NCI-H2081 treated with DMSO at 0.1 percent for 48 hours (cell line): ENCODE measurements around the gene TBX6.

ENCODE experiments used
- DNase-seq: peaks from one replicate; lab custom pipeline; 2025; lab: John Stamatoyannopoulos, UW

TBX6 gene

GRCh38 chr16:30113711-30114333 lies 22.1 kb upstream of the TBX6 start:
- DNase-seq, result no peak

DNA sequence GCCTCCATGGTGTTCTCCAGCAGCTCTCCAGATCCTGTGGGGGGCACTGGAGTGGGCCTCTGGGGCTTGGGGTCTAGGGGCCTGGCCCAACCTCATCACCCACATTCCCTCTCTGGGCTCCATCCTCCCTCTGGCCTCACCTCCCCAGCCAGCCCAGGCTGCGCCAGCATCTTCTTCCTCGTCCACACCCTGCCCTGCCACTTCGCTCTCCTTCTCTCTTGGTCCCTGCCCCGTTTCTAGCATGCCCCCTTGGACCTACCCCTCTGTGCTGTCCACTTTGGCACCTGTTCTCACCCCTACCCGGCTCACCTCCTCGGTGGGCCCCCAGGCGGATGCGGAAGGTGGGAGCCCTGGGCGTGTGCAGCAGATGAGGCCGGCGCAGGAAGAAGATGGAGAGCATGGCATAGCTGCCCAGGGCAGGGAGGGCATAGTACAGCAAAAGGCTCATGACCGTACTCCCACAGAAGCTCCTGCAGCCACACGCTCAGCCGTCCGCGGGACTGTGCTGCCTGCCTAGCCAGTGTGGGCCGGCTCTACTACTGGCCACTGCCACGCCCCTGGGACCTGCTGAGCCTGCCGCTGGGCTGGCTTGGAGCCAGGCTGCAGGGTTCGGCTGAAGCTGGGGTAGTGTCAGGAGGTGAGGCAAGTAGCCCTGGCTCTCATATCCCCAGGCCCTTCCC lies 21.4 kb upstream of the TBX6 start, which contains the start of gene GDPD3:
TSS of gene GDPD3 (minus strand) at position 507 of the 680 bp plus-strand sequence. CDS start at position 448, 59 bp downstream.
- no peak for DNase-seq

DNA sequence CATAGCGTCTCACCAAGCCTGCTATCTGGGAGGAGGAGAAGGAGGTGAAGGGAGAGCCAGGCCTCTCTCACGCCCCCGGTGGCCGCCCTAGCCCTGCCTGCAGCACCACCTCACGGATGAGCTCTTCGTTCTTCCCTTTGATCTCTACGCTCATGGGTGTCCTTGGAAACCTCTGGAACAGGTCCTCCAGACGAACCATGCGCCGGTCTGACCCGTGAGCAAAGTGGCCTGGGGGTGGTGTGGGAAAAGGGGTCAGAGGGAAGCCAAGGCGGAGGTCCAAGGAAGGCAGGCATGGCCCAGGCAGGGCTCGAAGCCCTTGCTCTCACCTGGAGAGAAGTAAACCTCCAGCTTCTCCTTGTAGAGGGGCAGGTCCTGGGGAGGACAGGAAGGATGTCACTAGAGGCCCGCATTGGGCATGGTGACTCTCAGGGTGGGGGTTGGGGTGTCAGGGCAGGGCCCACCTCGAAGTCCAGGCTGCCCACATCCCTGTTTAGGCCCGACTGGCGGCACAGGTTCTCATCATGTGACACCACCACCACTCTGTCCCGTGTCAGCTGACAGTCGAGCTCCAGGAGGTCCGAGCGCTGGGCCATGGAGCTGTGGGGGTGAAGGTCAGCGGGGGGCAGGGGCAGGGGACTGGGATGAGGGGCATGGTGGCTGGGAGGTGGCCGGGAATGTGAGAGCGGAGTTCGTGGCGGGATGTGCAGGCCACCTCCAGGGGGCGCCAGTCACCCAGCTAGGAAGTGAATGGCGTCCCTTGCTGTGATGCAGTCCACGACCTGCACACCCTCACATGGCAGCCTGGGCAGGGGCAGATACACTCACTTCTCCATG lies 20.7 kb upstream of the TBX6 start:
- no peak for DNase-seq

DNA sequence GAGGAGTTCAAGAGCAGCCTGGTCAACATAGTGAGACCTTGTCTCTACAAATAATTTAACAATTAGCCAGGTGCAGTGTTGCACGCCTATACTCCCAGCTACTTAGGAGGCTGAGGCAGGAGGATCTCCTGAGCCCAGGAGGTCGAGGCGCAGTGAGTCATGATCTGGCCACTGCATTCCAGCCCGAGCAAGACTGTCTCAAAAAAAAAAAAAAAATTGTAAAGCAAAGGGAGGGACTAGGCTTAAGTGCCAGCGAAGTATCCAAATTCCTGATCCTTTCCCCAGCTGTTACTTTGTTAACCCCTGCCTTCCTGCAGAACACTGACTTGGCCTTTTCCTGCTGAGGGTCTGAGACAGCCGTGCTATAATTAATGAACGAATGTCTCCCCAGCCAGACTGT lies 18.9 kb upstream of the TBX6 start:
- DNase-seq, result no peak

- no peak for DNase-seq
Measured at GRCh38 chr16:30108059-30108850, 16.5 kb upstream of the TBX6 start.

GRCh38 chr16:30104492-30104891 lies 12.8 kb upstream of the TBX6 start:
- DNase-seq, result no peak

- no peak for DNase-seq
Measured at GRCh38 chr16:30104090-30104489, 12.4 kb upstream of the TBX6 start.

- no peak for DNase-seq
Measured at GRCh38 chr16:30096862-30097563, 5.3 kb upstream of the TBX6 start.

DNA sequence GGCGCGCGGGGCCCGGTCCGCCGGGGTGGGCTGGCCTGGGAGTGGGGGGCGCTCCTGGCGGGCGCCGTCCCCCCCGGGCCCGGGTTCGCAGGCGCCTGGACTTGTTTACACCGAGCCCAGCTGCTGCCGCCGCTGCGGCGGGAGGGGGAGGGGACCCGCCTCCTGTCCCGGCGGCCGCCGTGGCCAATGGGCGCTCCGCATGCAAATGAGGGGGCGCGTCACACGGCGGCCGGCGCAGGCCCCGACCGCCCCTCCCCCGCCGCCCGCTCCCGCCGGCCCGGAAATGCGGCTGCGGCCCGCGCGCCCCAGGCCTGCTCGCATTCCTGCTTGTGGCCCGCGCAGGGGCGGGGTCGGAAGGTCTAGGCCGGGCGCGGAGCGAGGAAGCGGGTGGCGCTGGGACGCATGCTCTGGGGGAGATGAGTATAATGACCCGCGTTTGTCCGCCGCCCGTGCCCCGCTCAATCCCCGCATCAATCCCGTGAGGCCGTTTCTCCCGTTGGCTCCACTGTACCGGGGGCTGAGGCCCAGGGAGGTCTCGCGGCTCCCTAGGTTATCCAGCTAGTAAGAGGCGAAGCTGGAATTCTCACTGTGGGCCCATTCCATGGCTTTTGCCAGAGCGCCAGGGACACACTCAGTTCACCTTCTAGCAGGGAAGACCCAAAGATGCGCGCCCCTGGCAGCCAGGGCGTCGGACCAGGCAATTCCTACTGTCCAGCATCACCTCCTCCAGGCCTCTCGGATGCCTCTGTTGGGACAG lies 4.6 kb upstream of the TBX6 start, which contains the start of gene YPEL3:
TSS of gene YPEL3 (minus strand) at position 109 of the 757 bp plus-strand sequence. CDS start 731 bp downstream, outside the sequence.
- peak; percentile 33 for DNase-seq

DNA sequence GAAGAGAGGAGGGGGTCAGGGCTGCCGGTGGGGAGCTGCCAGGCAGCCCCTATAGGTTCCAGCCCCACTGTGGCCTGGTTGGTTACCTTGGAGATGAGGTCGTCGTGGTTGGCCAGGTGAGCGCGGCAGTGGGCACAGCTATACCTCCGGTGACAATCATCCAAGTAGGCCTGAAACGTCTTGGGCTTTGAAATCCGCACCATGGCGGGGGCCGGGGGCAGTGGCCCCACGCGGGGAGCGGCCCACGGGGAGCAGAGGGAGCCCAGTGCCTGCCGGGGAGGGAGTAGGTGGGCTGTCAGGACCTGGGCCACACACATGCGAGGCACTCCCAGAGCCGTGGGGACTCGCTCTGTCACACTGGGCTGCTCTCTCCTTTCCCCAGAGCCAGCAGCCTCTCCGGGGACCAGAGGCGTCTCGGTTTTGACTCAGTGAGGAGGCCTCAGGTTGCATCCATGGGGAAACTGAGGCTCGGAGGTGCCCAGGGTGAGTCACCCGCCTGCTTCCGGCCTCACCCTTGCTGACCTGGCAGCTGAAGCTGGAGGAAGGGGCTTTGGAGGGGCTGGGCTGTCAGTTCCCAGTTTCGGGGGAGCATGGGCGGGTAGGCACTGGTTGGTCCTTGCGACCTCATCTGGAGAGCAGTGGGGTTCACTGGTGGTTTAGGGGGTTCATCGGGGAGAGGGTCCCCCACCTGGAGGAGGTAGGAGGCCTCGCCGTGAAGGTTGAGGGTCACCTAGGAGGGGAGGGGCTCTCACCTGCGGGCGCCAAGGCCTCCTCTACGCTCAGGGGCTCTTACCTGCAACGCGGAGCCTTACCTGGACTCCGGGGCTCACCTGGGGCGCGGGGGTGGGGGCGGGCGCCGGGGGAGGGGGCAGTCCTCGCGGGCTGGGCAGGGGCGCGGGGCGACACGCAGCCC lies 3.7 kb upstream of the TBX6 start:
- DNase-seq, result no peak

GRCh38 chr16:30094541-30095165 lies 2.9 kb upstream of the TBX6 start:
- no peak for DNase-seq

DNA sequence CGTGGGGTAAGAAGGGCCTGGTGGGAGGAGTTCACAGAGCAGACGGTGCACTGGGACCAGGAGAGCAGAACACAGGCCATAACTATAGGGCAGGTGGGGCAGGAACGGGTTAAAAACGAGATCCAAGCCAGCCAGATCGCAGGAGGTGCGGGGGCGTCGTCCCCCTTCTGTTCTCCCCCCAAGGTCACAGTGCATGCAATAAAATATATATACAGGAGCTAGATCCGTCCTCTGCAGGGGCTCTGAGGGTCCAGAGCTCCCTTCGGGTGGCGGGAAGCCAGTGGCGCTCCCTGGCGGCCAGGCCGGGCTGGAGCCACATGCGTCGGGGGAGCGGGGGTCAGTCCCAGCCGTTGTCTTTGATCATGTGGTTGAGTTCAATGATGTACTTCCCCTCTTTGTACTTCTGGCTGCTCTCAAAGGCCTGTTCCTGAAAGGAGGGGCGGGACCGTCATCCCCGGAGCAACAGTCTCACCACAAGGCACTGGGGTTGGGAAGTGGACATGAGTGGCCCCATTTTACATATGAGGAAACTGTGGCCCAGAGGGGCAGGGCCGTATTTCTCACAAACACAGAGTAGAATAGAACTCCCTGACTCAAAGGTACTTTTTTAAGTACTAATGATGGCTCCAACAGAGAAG lies 768 bp upstream of the TBX6 start:
- peak; percentile 3 for DNase-seq

DNA sequence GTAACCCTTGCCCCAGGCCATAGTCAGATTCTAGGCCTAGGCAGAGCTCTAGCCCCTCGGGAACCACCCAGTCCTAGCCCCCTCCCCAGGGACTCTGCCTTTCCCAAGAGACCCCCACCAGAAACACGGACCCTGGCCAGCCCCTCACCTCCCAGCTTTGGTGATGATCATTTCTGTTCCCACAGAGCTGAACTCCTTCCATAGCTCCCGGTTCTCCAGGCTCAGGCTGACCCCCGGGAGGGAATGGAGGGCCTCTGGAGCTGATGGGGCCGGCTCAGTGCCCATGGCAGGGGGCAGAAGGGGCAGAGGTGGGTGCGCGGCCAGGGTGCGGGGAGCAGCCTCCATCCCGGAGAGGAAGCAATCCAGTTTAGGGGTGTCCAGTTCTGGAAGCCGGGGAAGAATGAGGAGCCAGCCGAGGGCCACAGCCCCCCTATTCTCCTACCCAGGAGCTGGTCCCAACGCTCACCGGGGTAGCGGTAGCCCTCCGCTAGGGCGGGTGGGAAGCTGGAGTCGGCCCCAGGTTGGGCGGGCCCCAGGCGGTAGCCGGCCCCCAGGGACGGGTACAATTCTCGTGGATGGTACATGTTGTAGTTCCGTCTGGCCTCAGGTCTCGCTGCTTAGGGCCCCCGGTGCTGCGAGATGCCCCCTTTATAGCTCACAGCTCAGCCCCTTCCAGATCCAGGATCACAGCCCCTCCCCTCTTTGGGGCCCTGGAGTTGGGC lies 953 bp downstream of the TBX6 start:
- DNase-seq, result no peak

DNA sequence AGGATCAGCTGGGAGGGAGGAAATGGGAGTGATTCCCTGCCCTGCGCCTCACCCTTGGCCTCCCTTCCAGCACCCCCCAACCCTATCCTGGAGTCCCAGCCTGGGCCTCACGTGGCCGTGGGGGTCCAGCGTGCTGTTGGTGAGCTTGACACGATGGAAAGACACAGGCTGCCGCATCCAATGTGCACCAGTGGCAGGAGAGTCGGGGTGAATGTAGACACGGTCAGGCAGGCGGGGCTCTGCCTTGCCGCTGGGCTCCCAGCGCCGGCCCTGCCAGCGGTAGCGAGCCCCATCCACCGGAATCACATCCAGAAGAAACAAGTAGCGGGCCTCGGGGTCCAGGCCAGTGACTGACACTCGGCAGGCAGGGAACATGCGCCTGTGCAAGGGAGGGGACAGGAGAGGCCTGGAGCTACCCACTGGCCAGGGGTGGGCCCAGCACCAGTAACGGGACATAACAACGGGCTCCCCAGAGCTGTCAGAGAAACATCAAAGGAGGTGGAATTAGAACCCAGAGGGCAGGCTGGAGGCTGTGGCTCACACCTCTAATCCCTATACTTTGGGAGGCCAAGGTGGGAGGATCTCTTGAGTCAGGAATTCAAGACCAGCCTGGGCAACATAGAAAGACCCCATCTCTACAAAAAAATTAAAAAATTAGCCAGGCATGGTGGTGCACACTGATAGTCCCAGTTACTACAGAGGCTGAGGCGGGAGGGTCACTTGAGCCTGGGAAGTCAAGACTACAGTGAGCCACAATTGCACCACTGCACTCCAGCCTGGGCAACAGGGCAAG lies 2.7 kb downstream of the TBX6 start:
- DNase-seq, result no peak

GRCh38 chr16:30088237-30088831 lies 3.4 kb downstream of the TBX6 start:
- no peak for DNase-seq

- DNase-seq, result no peak
Measured at GRCh38 chr16:30087181-30087898, 4.4 kb downstream of the TBX6 start.
